ENCODE data around the gene UBE2J2.

The UBE2J2 gene

GRCh38 chr1:1305300-1306069 is 31.8 kb upstream of the UBE2J2 start:
- peak; percentile 77 to 82 for DNase-seq
- H3K9me3 ChIP-seq = no peaks in the 10 kb centered on the region
- peak overlapping the region; percentile 21 to 46 for H3K27ac ChIP-seq
- H3K27me3 ChIP-seq = no peaks in the 10 kb centered on the region
- intact Hi-C loops (cut with DNase I; ENCODE audit: low total_unique reads) = no loop called here
- peaks cover 0 to 56% (median 49%) of the 10 kb centered on the region in 4 donors for H3K4me1 ChIP-seq
- H3K36me3 ChIP-seq = peaks cover 0 to under 1% (median under 1%) of the 10 kb centered on the region in 3 donors
- TF ChIP-seq CTCF (IDR thresholded peaks at IDR 0.05) = no peak
- H3K4me3 ChIP-seq = peak overlapping the region; percentile 80 to 94

- DNase-seq = peak; percentile 79 to 84
Observed at GRCh38 chr1:1304331-1305299, 31.0 kb upstream of the UBE2J2 start.

GRCh38 chr1:1303736-1304135 is 30.1 kb upstream of the UBE2J2 start:
- no peak overlapping the region for H3K4me3 ChIP-seq
- TF ChIP-seq CTCF (IDR thresholded peaks at IDR 0.05) = no peak
- no peaks in the 10 kb centered on the region for H3K27me3 ChIP-seq
- H3K36me3 ChIP-seq = peaks cover 0 to 18% (median 0%) of the 10 kb centered on the region in 3 donors
- intact Hi-C loops (cut with DNase I; ENCODE audit: low total_unique reads) = no loop called here
- H3K9me3 ChIP-seq = no peaks in the 10 kb centered on the region
- DNase-seq = no peak
- H3K4me1 ChIP-seq = peaks cover 0 to 39% (median 36%) of the 10 kb centered on the region in 4 donors
- no peak overlapping the region for H3K27ac ChIP-seq

More at GRCh38 chr1:1304331-1305299, 31.0 kb upstream of the UBE2J2 start:
- TF ChIP-seq CTCF (IDR thresholded peaks at IDR 0.05) = no peak
- Histone ChIP-seq H3K27me3 (no peaks in the 10 kb centered on the region), H3K4me3 (peak overlapping the region; percentile 80 to 94), H3K9me3 (no peaks in the 10 kb centered on the region), H3K27ac (peak overlapping the region; percentile 21 to 46), H3K4me1 (peaks cover 0 to 47% (median 45%) of the 10 kb centered on the region in 4 donors), H3K36me3 (peaks cover 0 to 9% (median 0%) of the 10 kb centered on the region in 3 donors)
- intact Hi-C loops (cut with DNase I; ENCODE audit: low total_unique reads) = no loop called here

GRCh38 chr1:1302951-1303509 is 29.4 kb upstream of the UBE2J2 start:
- DNase-seq = no peak
- no peaks in the 10 kb centered on the region for H3K27me3 ChIP-seq
- peaks cover 0 to 39% (median 35%) of the 10 kb centered on the region in 4 donors for H3K4me1 ChIP-seq
- intact Hi-C loops (cut with DNase I; ENCODE audit: low total_unique reads) = no loop called here
- H3K9me3 ChIP-seq = no peaks in the 10 kb centered on the region
- H3K4me3 ChIP-seq = no peak overlapping the region
- peaks cover 0 to 23% (median 0%) of the 10 kb centered on the region in 3 donors for H3K36me3 ChIP-seq
- TF ChIP-seq CTCF (IDR thresholded peaks at IDR 0.05) = no peak
- no peak overlapping the region for H3K27ac ChIP-seq

- intact Hi-C loops (cut with DNase I; ENCODE audit: low total_unique reads) = no loop called here
- no peak for DNase-seq
- Histone ChIP-seq H3K36me3 (peaks cover 3 to 29% (median 5%) of the 10 kb centered on the region in 3 donors), H3K27ac (no peak overlapping the region), H3K4me1 (peaks cover 0 to 35% (median 32%) of the 10 kb centered on the region in 4 donors), H3K9me3 (no peaks in the 10 kb centered on the region), H3K27me3 (no peaks in the 10 kb centered on the region), H3K4me3 (no peak overlapping the region)
- TF ChIP-seq CTCF (IDR thresholded peaks at IDR 0.05) = no peak
Observed at GRCh38 chr1:1302006-1302430, 28.4 kb upstream of the UBE2J2 start.

Data from tibial artery (tissue), 4 donors.